ENCODE data around the gene PPM1B. TPM values are rescaled to one million over a fixed set of nuclear protein-coding genes. Genes with fewer than 3 reads are reported as not detected.

Gene PPM1B
- total and polyA plus RNA-seq, 2 donors (not counting 1 experiment from before 2014, with no cell fraction given) = 15.3 to 81.4 TPM

DNA sequence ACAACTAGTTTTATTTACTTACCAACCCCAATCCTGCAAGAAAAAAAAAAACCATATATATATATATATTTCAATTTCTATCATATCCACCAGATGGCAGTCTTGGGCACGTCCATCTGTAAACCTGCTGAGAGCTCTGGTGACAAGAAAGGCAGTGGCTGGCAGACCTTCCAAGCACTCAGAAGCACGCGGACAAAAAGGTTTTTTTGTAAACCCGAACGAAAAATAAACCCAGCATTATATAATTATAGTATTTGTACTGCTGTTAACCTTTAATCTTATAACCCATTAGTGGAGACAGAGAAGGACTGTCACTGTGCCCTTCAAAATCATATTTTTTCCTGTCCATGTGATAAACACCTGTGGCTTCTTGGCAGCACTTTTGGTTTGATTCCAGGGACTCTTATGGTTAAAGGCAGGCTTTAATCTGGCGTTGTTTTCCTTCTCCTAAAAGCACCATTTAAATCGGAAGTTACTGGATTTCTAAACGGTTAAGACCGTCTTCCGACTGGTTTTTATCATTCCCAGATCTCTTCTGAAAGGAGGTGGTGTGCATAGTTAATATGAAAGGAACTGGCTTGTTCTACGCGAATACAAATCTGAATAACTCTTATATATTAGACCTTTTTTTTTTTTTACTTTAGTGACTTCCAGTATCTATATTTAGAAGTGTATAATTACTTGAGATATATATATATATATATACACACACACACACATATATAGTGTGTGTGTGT lies 75.6 kb downstream of the PPM1B start:
- TF ChIP-seq EZH2 (IDR thresholded peaks at IDR 0.05; ENCODE audit: borderline replicate concordance, insufficient read depth, low read depth, low read length, poor library complexity, severe bottlenecking) = no peak
- TF ChIP-seq, protein P1, sequence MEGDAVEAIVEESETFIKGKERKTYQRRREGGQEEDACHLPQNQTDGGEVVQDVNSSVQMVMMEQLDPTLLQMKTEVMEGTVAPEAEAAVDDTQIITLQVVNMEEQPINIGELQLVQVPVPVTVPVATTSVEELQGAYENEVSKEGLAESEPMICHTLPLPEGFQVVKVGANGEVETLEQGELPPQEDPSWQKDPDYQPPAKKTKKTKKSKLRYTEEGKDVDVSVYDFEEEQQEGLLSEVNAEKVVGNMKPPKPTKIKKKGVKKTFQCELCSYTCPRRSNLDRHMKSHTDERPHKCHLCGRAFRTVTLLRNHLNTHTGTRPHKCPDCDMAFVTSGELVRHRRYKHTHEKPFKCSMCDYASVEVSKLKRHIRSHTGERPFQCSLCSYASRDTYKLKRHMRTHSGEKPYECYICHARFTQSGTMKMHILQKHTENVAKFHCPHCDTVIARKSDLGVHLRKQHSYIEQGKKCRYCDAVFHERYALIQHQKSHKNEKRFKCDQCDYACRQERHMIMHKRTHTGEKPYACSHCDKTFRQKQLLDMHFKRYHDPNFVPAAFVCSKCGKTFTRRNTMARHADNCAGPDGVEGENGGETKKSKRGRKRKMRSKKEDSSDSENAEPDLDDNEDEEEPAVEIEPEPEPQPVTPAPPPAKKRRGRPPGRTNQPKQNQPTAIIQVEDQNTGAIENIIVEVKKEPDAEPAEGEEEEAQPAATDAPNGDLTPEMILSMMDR (IDR thresholded peaks at IDR 0.05) = peak; percentile 88
- intact Hi-C loops (cut with micrococcal nuclease) = loop anchor here (1.0 to 10.0 kb wide), 3 partner anchors 100 to 711 kb away; no protein-coding TSS in a partner anchor
- H3K9me3 ChIP-seq (ENCODE audit: control extremely low read depth in 1 of 3, control insufficient read depth in 2 of 3, insufficient read depth in 1 of 3, low read length in 2 of 3) = no peaks in the 10 kb centered on the region
- Mint-ChIP-seq H3K27ac (peak overlapping the region; percentile 8), H3K27me3 (no peaks in the 10 kb centered on the region), H3K4me1 (peaks cover 15% of the 10 kb centered on the region), H3K9me3 (ENCODE audit: insufficient read depth) (no peaks in the 10 kb centered on the region), H3K4me3 (peak overlapping the region; percentile 82)
- no peak overlapping the region for H3K27ac ChIP-seq (ENCODE audit: low read length in 2 of 2)
- peak overlapping the region; percentile 66 for H2AFZ ChIP-seq (ENCODE audit: insufficient read depth, low read depth, low read length, poor library complexity, severe bottlenecking)
- peak overlapping the region in 3 of 5 experiments; percentile 22 to 52 (median 24) for H3K4me3 ChIP-seq (ENCODE audit: control extremely low read depth in 1 of 5, extremely low read depth in 1 of 5, insufficient read depth in 1 of 5, low read depth in 2 of 5, low read length in 4 of 5)
- no peaks in the 10 kb centered on the region for H3K79me2 ChIP-seq (ENCODE audit: control insufficient read depth, insufficient read depth, low read length)
- no peaks in the 10 kb centered on the region for H3K36me3 ChIP-seq (replicated peaks in 1 of 2; ENCODE audit: control extremely low read depth in 1 of 2, control insufficient read depth in 1 of 2, extremely low read depth in 1 of 2, insufficient read depth in 2 of 2, low read length in 1 of 2)
- ATAC-seq (ENCODE audit: low read depth) (peak; percentile 80), DNase-seq (peak; percentile 76)
- ChIA-PET POLR2A (no interaction called here), CTCF (interaction anchor here (0.6 to 3.3 kb wide), 13 partner anchors 10 to 1657 kb away, joined by 3 to 23 read pairs (median 4); no protein-coding TSS in a partner anchor)
- H3K9ac ChIP-seq (ENCODE audit: low read length) = peak overlapping the region; percentile 64
- peak overlapping the region; percentile 78 for H3K4me2 ChIP-seq (replicated peaks; ENCODE audit: low read depth, low read length, poor library complexity, severe bottlenecking)
- peaks cover 5 to 7% of the 10 kb centered on the region in 2 donors for H3K4me1 ChIP-seq (ENCODE audit: control insufficient read depth in 2 of 2, insufficient read depth in 2 of 2, low read length in 2 of 2)
- no CpG with 5 or more reads among the region's 12 CpGs for WGBS (ENCODE audit: insufficient coverage)
- no peaks in the 10 kb centered on the region for H4K20me1 ChIP-seq (ENCODE audit: control insufficient read depth, insufficient read depth, low read length, poor library complexity, severe bottlenecking)
- no peaks in the 10 kb centered on the region for H3K27me3 ChIP-seq (replicated peaks in 1 of 4; ENCODE audit: control extremely low read depth in 1 of 4, control insufficient read depth in 3 of 4, insufficient read depth in 4 of 4, low read length in 3 of 4)
